GM10248 (cell line): ENCODE results near the gene ERICH2.

Source experiments
- CTCF ChIA-PET: fragments of 300-600 bp; sonication (Branson Sonifier 250); formaldehyde crosslinking; extraction: SDS; loops from one replicate; lab custom pipeline; 2021; ENCODE audit warnings: antibody characterized with exemption; lab: Yijun Ruan, JAX
- POLR2A ChIA-PET: fragments of 350-650 bp; sonication (Branson Sonifier 250); formaldehyde crosslinking; extraction: SDS; loops from one replicate; lab custom pipeline; 2020; ENCODE audit warnings: antibody characterized with exemption; lab: Yijun Ruan, JAX
- DNase-seq: peaks from one replicate; pipeline ENCODE4 v3.0.0; 2012; ENCODE audit errors: extremely low spot score
- CTCF ChIP-seq: IDR thresholded peaks from 2 replicates; pipeline ENCODE4 v1.5.1; 2012; ENCODE audit warnings: mild to moderate bottlenecking, low read depth; ENCODE audit errors: extremely low read depth, missing control alignments, control extremely low read depth

ERICH2 gene

DNA sequence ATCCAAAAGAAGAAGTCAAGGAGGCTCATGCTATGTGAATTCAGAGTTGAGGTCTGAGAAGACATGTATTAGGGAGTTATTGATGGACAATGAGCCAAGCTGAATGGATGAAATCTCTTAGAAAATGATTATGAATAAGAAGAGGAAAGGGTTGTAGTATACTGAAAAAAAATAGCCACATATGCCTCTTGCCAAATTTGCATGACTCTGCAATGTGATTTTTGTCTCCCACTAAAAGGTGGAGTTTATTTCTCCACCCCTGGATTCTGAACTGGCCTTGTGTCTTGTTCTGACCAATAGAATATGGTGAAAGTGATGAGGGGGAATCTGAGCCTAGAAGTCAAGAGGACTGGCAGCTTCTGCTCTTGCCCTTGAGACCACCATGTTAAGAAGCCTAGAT, 8.6 kb upstream of the ERICH2 start:
- ChIA-PET POLR2A (no interaction called here), CTCF (interaction anchor here (1.5 kb wide), 1 partner anchor 12 kb away, joined by 3 read pairs; no protein-coding TSS in a partner anchor)
- TF ChIP-seq CTCF = no peak

GRCh38 chr2:170762760-170763159, 7.4 kb upstream of the ERICH2 start:
- ChIA-PET POLR2A (no interaction called here), CTCF (interaction anchor here (0.7 to 1.2 kb wide), 2 partner anchors 330 to 354 kb away, joined by 3 read pairs; no protein-coding TSS in a partner anchor)
- no peak for TF ChIP-seq CTCF
- DNase-seq = no peak

More for the DNA sequence above, 8.6 kb upstream of the ERICH2 start:
- DNase-seq = no peak

GRCh38 chr2:170763232-170763631, 6.9 kb upstream of the ERICH2 start:
- POLR2A ChIA-PET = no interaction called here

GRCh38 chr2:170764880-170765261, 5.3 kb upstream of the ERICH2 start:
- POLR2A ChIA-PET = no interaction called here
- no peak for DNase-seq
- CTCF ChIA-PET = interaction anchor here (1.3 kb wide), 1 partner anchor 18 kb away, joined by 3 read pairs; no protein-coding TSS in a partner anchor
- TF ChIP-seq CTCF = no peak

More at GRCh38 chr2:170763232-170763631, 6.9 kb upstream of the ERICH2 start:
- DNase-seq = no peak
- TF ChIP-seq CTCF = no peak
- CTCF ChIA-PET = interaction anchor here (0.7 to 1.2 kb wide), 2 partner anchors 331 to 354 kb away, joined by 3 read pairs; no protein-coding TSS in a partner anchor

DNA sequence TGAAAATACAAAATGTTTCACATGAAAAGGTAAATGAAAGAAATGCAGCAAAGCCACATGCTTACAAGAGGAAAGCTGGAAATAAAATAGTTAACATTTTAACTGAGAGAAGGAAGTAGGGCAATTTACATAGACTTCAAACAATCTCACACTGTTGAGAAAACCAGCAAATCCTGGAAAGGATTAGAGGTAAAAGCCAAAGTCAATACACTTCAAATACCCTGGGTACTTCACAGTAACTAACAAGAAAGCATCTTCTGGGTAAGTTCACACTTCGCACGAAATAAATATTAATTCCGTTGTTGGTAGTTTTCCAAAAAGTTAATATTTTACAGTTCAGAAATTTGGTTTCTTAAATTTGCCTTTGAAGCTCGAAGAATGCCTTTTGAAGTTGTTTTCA, 3.5 kb upstream of the ERICH2 start:
- POLR2A ChIA-PET = no interaction called here

More for the DNA sequence above, 3.5 kb upstream of the ERICH2 start:
- no peak for TF ChIP-seq CTCF
- no peak for DNase-seq
- CTCF ChIA-PET = no interaction called here
